Neural cell (in vitro differentiated cells): ENCODE measurements around the gene RBM14. TPM values are rescaled to one million over a fixed set of nuclear protein-coding genes. Genes with fewer than 3 reads are reported as not detected.
"Not testable (repeated sequence)": the region's sequence is repeated elsewhere in the genome, so short reads cannot be mapped to it uniquely, and the experiment has no call there.

ENCODE experiments used
- H2AFZ ChIP-seq: fragments of 200-600, 300-800 bp; sonication (generic), shearing (Covaris generic); 2 replicates; pipeline ENCODE4 v1.6.0; 2014; ENCODE audit warnings: low read depth, mild to moderate bottlenecking, antibody characterized with exemption, low read length, moderate library complexity
- H3F3A ChIP-seq: fragments of 200-600 bp; shearing (Covaris generic); 2 replicates; pipeline ENCODE4 v1.6.1; 2016; ENCODE audit warnings: mild to moderate bottlenecking, moderate library complexity, mixed read lengths, antibody characterized with exemption, low read length; ENCODE audit not compliant: insufficient read depth, poor library complexity, severe bottlenecking
- H3K27ac ChIP-seq: fragments of 200-600, 300-800 bp; sonication (generic), shearing (Covaris generic); 2 replicates; pipeline ENCODE4 v1.5.1; 2014; ENCODE audit warnings: mild to moderate bottlenecking, low read length, moderate library complexity
- H3K27me3 ChIP-seq: fragments of 300-800, 200-600 bp; sonication (generic), shearing (Covaris generic); 2 replicates; pipeline ENCODE4 v1.6.0; 2014; ENCODE audit warnings: mild to moderate bottlenecking, low read depth, low read length, moderate library complexity; ENCODE audit not compliant: insufficient read depth
- H3K36me3 ChIP-seq: fragments of 300-800, 200-600 bp; sonication (generic), shearing (Covaris generic); 2 replicates; pipeline ENCODE4 v1.5.1; 2014; ENCODE audit warnings: mild to moderate bottlenecking, antibody characterized with exemption, low read length, moderate library complexity; ENCODE audit not compliant: insufficient read depth
- H3K4me2 ChIP-seq: fragments of 300-800, 200-600 bp; sonication (generic), shearing (Covaris generic); 2 replicates; pipeline ENCODE4 v1.6.0; 2014; ENCODE audit warnings: mild to moderate bottlenecking, low read length
- H3K4me3 ChIP-seq: fragments of 300-800, 200-600 bp; sonication (generic), shearing (Covaris generic); 2 replicates; pipeline ENCODE4 v1.5.1; 2014; ENCODE audit warnings: mild to moderate bottlenecking, low read length, moderate library complexity
- H3K79me2 ChIP-seq: fragments of 200-600 bp; shearing (Covaris generic); replicated peaks from 2 replicates; pipeline ENCODE4 v1.6.0; 2014; ENCODE audit warnings: mild to moderate bottlenecking, low read length, moderate library complexity; ENCODE audit not compliant: insufficient read depth
- H3K9ac ChIP-seq: fragments of 300-800, 200-600 bp; sonication (generic), shearing (Covaris generic); 2 replicates; pipeline ENCODE4 v1.6.1; 2016; ENCODE audit warnings: mild to moderate bottlenecking, low read length, mixed read lengths
- H3K9me2 ChIP-seq: fragments of 200-600 bp; shearing (Covaris generic); 2 replicates; pipeline ENCODE4 v1.6.1; 2016; ENCODE audit warnings: mild to moderate bottlenecking, low read length, mixed read lengths; ENCODE audit not compliant: insufficient read depth
- H3K9me3 ChIP-seq: fragments of 200-600, 300-800 bp; sonication (generic), shearing (Covaris generic); 2 replicates; pipeline ENCODE4 v1.6.1; 2016; ENCODE audit warnings: mild to moderate bottlenecking, mixed run types, low read length, moderate library complexity, mixed read lengths
- H4K20me1 ChIP-seq: fragments of 200-600 bp; shearing (Covaris generic); 2 replicates; pipeline ENCODE4 v1.6.1; 2016; ENCODE audit warnings: mild to moderate bottlenecking, mixed run types; ENCODE audit not compliant: insufficient read depth
- EP300 ChIP-seq: fragments of 450-650 bp; conservative IDR thresholded peaks from 2 replicates; pipeline ENCODE4 v1.6.1; 2014; ENCODE audit warnings: antibody characterized with exemption, mild to moderate bottlenecking, moderate library complexity; ENCODE audit not compliant: poor library complexity, severe bottlenecking
- EZH2 ChIP-seq: fragments of 200-600, 300-800 bp; shearing (Covaris generic), sonication (generic); IDR thresholded peaks from 2 replicates; pipeline ENCODE4 v1.6.1; 2014; ENCODE audit warnings: antibody characterized with exemption, low read length, borderline replicate concordance, mild to moderate bottlenecking; ENCODE audit not compliant: insufficient read depth, poor library complexity, severe bottlenecking
- MXI1 ChIP-seq: fragments of 450-650 bp; conservative IDR thresholded peaks from 2 replicates; pipeline ENCODE4 v1.6.1; 2014; ENCODE audit warnings: antibody characterized with exemption, mild to moderate bottlenecking; ENCODE audit not compliant: poor library complexity, severe bottlenecking
- POLR2AphosphoS5 ChIP-seq: IDR thresholded peaks from 2 replicates; pipeline ENCODE4 v1.6.1; 2012
- RAD21 ChIP-seq: fragments of 450-650 bp; conservative IDR thresholded peaks from 2 replicates; pipeline ENCODE4 v1.6.1; 2014; ENCODE audit warnings: antibody characterized with exemption, mild to moderate bottlenecking, moderate library complexity
- SMC3 ChIP-seq: fragments of 450-650 bp; conservative IDR thresholded peaks from 2 replicates; pipeline ENCODE4 v1.6.1; 2014; ENCODE audit warnings: antibody characterized with exemption, mild to moderate bottlenecking, moderate library complexity; ENCODE audit not compliant: poor library complexity
- TAF1 ChIP-seq: IDR thresholded peaks from 2 replicates; pipeline ENCODE4 v1.6.1; 2012; ENCODE audit warnings: low read depth
- polyA plus RNA-seq: library from polyadenylated mRNA; depleted of rRNA; stranded (reverse); fragments of >200 nt; gene quantifications from 2 replicates; pipeline ENCODE4 v1.2.3, GENCODE V29; 2014
- TF ChIP-seq, protein P1 (sequence below): IDR thresholded peaks from 2 replicates; pipeline ENCODE4 v1.6.1; 2012; ENCODE audit warnings: borderline replicate concordance
- TF ChIP-seq, protein P2 (sequence below): fragments of 450-650 bp; IDR thresholded peaks from 2 replicates; pipeline ENCODE4 v1.5.1; 2014; ENCODE audit warnings: antibody characterized with exemption, mild to moderate bottlenecking, moderate library complexity; ENCODE audit not compliant: poor library complexity, severe bottlenecking

RBM14 gene
- polyA plus RNA-seq, 1 donor from 2014 or later, result 43.0 TPM

DNA sequence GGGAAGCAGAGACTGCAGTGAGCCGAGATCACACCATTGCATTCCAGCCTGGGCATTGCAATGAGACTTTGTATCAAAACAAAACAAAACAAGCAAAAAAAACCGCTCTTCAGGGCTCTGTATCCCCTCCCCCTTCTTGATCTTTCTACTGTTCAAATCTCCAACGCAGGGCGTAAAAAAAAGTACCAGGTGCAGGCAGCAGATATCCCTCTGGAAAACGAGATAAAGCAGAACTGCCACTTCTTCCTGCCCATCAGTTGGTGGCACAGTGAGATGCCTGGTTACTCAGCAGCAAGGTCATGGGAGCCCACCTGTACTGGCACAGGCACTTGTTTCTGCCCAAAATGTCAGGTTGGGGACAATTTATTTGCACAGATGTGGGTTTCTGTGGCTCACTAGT, 12.3 kb upstream of the RBM14 start:
- Histone ChIP-seq H3K4me3 (no peak overlapping the region), H3K27me3 (no peaks in the 10 kb centered on the region), H3K79me2 (no peaks in the 10 kb centered on the region), H3F3A (no peaks in the 10 kb centered on the region), H3K4me2 (no peak overlapping the region), H4K20me1 (no peaks in the 10 kb centered on the region), H2AFZ (no peak overlapping the region), H3K9ac (no peak overlapping the region), H3K9me3 (no peaks in the 10 kb centered on the region), H3K9me2 (no peaks in the 10 kb centered on the region), H3K36me3 (no peaks in the 10 kb centered on the region), H3K27ac (no peak overlapping the region)
- TF ChIP-seq SMC3, result no peak
- TF ChIP-seq, protein P1, sequence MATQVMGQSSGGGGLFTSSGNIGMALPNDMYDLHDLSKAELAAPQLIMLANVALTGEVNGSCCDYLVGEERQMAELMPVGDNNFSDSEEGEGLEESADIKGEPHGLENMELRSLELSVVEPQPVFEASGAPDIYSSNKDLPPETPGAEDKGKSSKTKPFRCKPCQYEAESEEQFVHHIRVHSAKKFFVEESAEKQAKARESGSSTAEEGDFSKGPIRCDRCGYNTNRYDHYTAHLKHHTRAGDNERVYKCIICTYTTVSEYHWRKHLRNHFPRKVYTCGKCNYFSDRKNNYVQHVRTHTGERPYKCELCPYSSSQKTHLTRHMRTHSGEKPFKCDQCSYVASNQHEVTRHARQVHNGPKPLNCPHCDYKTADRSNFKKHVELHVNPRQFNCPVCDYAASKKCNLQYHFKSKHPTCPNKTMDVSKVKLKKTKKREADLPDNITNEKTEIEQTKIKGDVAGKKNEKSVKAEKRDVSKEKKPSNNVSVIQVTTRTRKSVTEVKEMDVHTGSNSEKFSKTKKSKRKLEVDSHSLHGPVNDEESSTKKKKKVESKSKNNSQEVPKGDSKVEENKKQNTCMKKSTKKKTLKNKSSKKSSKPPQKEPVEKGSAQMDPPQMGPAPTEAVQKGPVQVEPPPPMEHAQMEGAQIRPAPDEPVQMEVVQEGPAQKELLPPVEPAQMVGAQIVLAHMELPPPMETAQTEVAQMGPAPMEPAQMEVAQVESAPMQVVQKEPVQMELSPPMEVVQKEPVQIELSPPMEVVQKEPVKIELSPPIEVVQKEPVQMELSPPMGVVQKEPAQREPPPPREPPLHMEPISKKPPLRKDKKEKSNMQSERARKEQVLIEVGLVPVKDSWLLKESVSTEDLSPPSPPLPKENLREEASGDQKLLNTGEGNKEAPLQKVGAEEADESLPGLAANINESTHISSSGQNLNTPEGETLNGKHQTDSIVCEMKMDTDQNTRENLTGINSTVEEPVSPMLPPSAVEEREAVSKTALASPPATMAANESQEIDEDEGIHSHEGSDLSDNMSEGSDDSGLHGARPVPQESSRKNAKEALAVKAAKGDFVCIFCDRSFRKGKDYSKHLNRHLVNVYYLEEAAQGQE, result no peak
- TF ChIP-seq EZH2, result no peak
- no peak for TF ChIP-seq TAF1
- no peak for TF ChIP-seq POLR2AphosphoS5
- TF ChIP-seq MXI1, result no peak
- TF ChIP-seq, protein P2, sequence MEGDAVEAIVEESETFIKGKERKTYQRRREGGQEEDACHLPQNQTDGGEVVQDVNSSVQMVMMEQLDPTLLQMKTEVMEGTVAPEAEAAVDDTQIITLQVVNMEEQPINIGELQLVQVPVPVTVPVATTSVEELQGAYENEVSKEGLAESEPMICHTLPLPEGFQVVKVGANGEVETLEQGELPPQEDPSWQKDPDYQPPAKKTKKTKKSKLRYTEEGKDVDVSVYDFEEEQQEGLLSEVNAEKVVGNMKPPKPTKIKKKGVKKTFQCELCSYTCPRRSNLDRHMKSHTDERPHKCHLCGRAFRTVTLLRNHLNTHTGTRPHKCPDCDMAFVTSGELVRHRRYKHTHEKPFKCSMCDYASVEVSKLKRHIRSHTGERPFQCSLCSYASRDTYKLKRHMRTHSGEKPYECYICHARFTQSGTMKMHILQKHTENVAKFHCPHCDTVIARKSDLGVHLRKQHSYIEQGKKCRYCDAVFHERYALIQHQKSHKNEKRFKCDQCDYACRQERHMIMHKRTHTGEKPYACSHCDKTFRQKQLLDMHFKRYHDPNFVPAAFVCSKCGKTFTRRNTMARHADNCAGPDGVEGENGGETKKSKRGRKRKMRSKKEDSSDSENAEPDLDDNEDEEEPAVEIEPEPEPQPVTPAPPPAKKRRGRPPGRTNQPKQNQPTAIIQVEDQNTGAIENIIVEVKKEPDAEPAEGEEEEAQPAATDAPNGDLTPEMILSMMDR, result no peak
- TF ChIP-seq EP300, result no peak

DNA sequence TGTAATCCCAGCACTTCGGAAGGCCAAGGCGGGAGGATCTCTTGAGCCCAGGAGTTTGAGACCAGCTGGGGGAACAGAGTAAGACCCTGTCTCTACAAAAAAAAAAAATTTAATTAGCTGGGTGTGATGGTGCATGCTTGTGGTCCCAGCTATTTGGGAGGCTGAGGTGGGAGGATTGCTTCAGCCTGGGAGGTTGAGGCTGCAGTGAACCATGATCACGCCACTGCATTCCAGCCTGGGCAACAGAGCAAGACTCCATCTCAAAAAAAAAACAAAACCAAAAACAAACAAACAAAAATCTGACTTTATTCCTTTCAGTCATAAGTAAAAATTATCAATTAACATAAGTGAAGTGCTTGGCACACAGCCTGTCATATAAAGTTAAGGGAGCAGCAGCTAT, 9.8 kb upstream of the RBM14 start:
- H3K4me2 ChIP-seq, H3K9me3 ChIP-seq, H3K27me3 ChIP-seq, H3K27ac ChIP-seq, H3K79me2 ChIP-seq, H3K9ac ChIP-seq, H2AFZ ChIP-seq, H3K4me3 ChIP-seq, H3K9me2 ChIP-seq, H3K36me3 ChIP-seq, H3F3A ChIP-seq, H4K20me1 ChIP-seq: not testable (repeated sequence)

DNA sequence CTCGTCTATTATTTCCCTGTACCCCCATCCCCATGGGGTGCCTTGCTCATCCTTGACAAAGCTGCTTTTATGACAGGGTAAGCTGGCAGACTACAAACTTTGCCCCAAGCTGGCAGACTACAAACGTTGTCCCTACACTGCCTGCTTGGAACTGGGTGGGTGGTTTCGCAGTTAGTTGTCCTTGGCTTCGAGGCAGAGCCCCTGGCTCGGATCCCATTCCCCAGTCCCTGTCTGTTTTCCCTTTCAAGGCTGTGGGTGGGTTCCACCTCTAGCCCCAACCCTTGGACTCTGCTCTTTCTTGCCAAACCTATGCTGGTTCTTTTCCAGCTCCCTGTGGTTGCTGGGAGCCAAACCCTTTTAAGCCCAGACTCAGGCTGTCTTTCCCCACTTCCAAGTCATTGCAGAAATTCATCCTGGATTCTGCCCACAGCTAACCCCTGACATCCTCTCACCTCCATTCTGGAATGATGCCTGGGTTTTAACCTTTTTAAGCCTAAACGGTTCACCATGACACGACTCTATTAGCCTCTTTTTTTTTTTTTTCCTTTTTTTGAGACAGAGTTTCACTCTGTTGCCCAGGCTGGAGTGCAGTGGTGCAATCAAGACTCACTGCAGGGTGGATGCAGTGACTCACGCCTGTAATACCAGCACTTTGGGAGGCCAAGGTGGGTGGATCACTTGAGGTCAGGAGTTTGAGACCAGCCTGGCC, 9.2 kb upstream of the RBM14 start:
- H3K9me2 ChIP-seq, result no peaks in the 10 kb centered on the region
- TF ChIP-seq POLR2AphosphoS5, result no peak
- no peak for TF ChIP-seq TAF1
- TF ChIP-seq MXI1, result no peak
- TF ChIP-seq RAD21, result no peak
- TF ChIP-seq SMC3, result no peak
- TF ChIP-seq EZH2, result no peak
- TF ChIP-seq, protein P1, result no peak
- TF ChIP-seq, protein P2, result no peak
- TF ChIP-seq EP300, result no peak
- H3F3A ChIP-seq, result no peaks in the 10 kb centered on the region
- H2AFZ ChIP-seq, result no peak overlapping the region
- H3K9ac ChIP-seq, result no peak overlapping the region
- no peaks in the 10 kb centered on the region for H3K27me3 ChIP-seq
- H3K9me3 ChIP-seq, result no peaks in the 10 kb centered on the region
- H4K20me1 ChIP-seq, result no peaks in the 10 kb centered on the region
- H3K4me3 ChIP-seq, result no peak overlapping the region
- H3K27ac ChIP-seq, result no peak overlapping the region
- no peak overlapping the region for H3K4me2 ChIP-seq
- H3K79me2 ChIP-seq, result no peaks in the 10 kb centered on the region
- H3K36me3 ChIP-seq, result no peaks in the 10 kb centered on the region
